ENCODE data around the gene THADA. TPM values are rescaled to one million over a fixed set of nuclear protein-coding genes. Genes with fewer than 3 reads are reported as not detected.

The THADA gene
- polyA plus RNA-seq, 3 donors, result 31.0 to 43.5 (median 34.5) TPM

GRCh38 chr2:43220760-43221123, 375.1 kb downstream of the THADA start:
- DNase-seq (ENCODE audit: extremely low read depth in 1 of 11, low read depth in 9 of 11, low spot score in 4 of 11), result no peak

- DNase-seq (ENCODE audit: extremely low read depth in 1 of 11, low read depth in 9 of 11, low spot score in 4 of 11), result no peak
Measured at GRCh38 chr2:43220229-43220751, 375.5 kb downstream of the THADA start.

- peak in 3 of 11 donors; percentile 54 to 64 (median 63) for DNase-seq (ENCODE audit: extremely low read depth in 1 of 11, low read depth in 9 of 11, low spot score in 4 of 11)
Measured at GRCh38 chr2:43219383-43220228, 376.2 kb downstream of the THADA start.

GRCh38 chr2:43218702-43219382, 377.0 kb downstream of the THADA start:
- DNase-seq (ENCODE audit: extremely low read depth in 1 of 11, low read depth in 9 of 11, low spot score in 4 of 11), result no peak

GRCh38 chr2:43218155-43218701, 377.6 kb downstream of the THADA start:
- peak in 1 of 11 donors; percentile 53 for DNase-seq (ENCODE audit: extremely low read depth in 1 of 11, low read depth in 9 of 11, low spot score in 4 of 11)

GRCh38 chr2:43217228-43218154, 378.3 kb downstream of the THADA start:
- DNase-seq (ENCODE audit: extremely low read depth in 1 of 11, low read depth in 9 of 11, low spot score in 4 of 11), result peak in 4 of 11 donors; percentile 63 to 86 (median 78)

GRCh38 chr2:43216629-43217028, 379.2 kb downstream of the THADA start:
- DNase-seq (ENCODE audit: extremely low read depth in 1 of 11, low read depth in 9 of 11, low spot score in 4 of 11), result no peak

GRCh38 chr2:43215673-43216255, 380.1 kb downstream of the THADA start:
- DNase-seq (ENCODE audit: extremely low read depth in 1 of 11, low read depth in 9 of 11, low spot score in 4 of 11), result no peak

GRCh38 chr2:43214253-43214652, 381.6 kb downstream of the THADA start:
- DNase-seq (ENCODE audit: extremely low read depth in 1 of 11, low read depth in 9 of 11, low spot score in 4 of 11), result no peak

GRCh38 chr2:43212931-43213330, 382.9 kb downstream of the THADA start:
- no peak for DNase-seq (ENCODE audit: extremely low read depth in 1 of 11, low read depth in 9 of 11, low spot score in 4 of 11)

- DNase-seq (ENCODE audit: extremely low read depth in 1 of 11, low read depth in 9 of 11, low spot score in 4 of 11), result no peak
Measured at GRCh38 chr2:43212216-43212835, 383.5 kb downstream of the THADA start.

- DNase-seq (ENCODE audit: extremely low read depth in 1 of 11, low read depth in 9 of 11, low spot score in 4 of 11), result no peak
Measured at GRCh38 chr2:43210467-43211303, 385.2 kb downstream of the THADA start.

GRCh38 chr2:43210125-43210466, 385.7 kb downstream of the THADA start:
- no peak for DNase-seq (ENCODE audit: extremely low read depth in 1 of 11, low read depth in 9 of 11, low spot score in 4 of 11)

GRCh38 chr2:43209204-43209717, 386.6 kb downstream of the THADA start:
- no peak for DNase-seq (ENCODE audit: extremely low read depth in 1 of 11, low read depth in 9 of 11, low spot score in 4 of 11)

GRCh38 chr2:43207553-43208300, 388.1 kb downstream of the THADA start:
- DNase-seq (ENCODE audit: extremely low read depth in 1 of 11, low read depth in 9 of 11, low spot score in 4 of 11), result no peak

GRCh38 chr2:43206602-43207001, 389.2 kb downstream of the THADA start:
- DNase-seq (ENCODE audit: extremely low read depth in 1 of 11, low read depth in 9 of 11, low spot score in 4 of 11), result no peak

Measured in renal cortex interstitium (tissue), 11 donors.